GM12865 (cell line): ENCODE data around the gene DYNC2I2.

Source experiments
- DNase-seq: peaks from one replicate; pipeline ENCODE4 v3.0.0; 2010; ENCODE audit warnings: low read depth
- H3K4me3 ChIP-seq: 2 replicates; pipeline ENCODE4 v1.5.1; 2011; ENCODE audit warnings: mild to moderate bottlenecking, low read depth, low read length, control low read depth
- CTCF ChIP-seq: IDR thresholded peaks from 2 replicates; pipeline ENCODE4 v1.5.1; 2011; ENCODE audit warnings: low read length, control low read depth, low read depth, inconsistent platforms; ENCODE audit not compliant: insufficient read depth; ENCODE audit errors: missing control alignments

Gene DYNC2I2

GRCh38 chr9:128632066-128632465 lies 24.6 kb downstream of the DYNC2I2 start:
- H3K4me3 ChIP-seq = no peak overlapping the region
- TF ChIP-seq CTCF = no peak
- no peak for DNase-seq

GRCh38 chr9:128631636-128632035 lies 25.0 kb downstream of the DYNC2I2 start:
- H3K4me3 ChIP-seq = no peak overlapping the region
- TF ChIP-seq CTCF = no peak
- DNase-seq = no peak

- H3K4me3 ChIP-seq = no peak overlapping the region
- DNase-seq = no peak
- no peak for TF ChIP-seq CTCF
Observed at GRCh38 chr9:128629852-128630545, 26.6 kb downstream of the DYNC2I2 start.

- H3K4me3 ChIP-seq = no peak overlapping the region
- no peak for DNase-seq
- no peak for TF ChIP-seq CTCF
Observed at GRCh38 chr9:128629136-128629535, 27.5 kb downstream of the DYNC2I2 start.

- DNase-seq = no peak
- no peak for TF ChIP-seq CTCF
- H3K4me3 ChIP-seq = no peak overlapping the region
Observed at GRCh38 chr9:128628471-128629048, 28.1 kb downstream of the DYNC2I2 start.

- DNase-seq = no peak
- no peak overlapping the region for H3K4me3 ChIP-seq
- no peak for TF ChIP-seq CTCF
Observed at GRCh38 chr9:128627906-128628305, 28.7 kb downstream of the DYNC2I2 start.
